Left kidney (tissue), 2 donors: ENCODE measurements around the gene NTRK2. TPM values are rescaled to one million over a fixed set of nuclear protein-coding genes. Genes with fewer than 3 reads are reported as not detected.

Source experiments
- DNase-seq: peaks from one replicate; pipeline ENCODE4 v3.0.0-alpha.2; 2013
- polyA plus RNA-seq: library from polyadenylated mRNA; unstranded; fragments of 120-200 nt; gene quantifications from one replicate; pipeline ENCODE4 v1.2.1, GENCODE V29; 2013; ENCODE audit not compliant: insufficient read length

Gene NTRK2
- polyA plus RNA-seq, 1 donor = 105 TPM

GRCh38 chr9:84817038-84817437 lies 147.5 kb downstream of the NTRK2 start:
- DNase-seq = no peak

- DNase-seq = peak; percentile 60
These were observed 149.3 kb downstream of the NTRK2 start for GRCh38 chr9:84818791-84819190.

GRCh38 chr9:84819491-84819991 lies 150.0 kb downstream of the NTRK2 start:
- peak; percentile 13 for DNase-seq

GRCh38 chr9:84821431-84821830 lies 151.9 kb downstream of the NTRK2 start:
- no peak for DNase-seq

GRCh38 chr9:84822589-84823233 lies 153.2 kb downstream of the NTRK2 start:
- DNase-seq = no peak

GRCh38 chr9:84823421-84824271 lies 154.1 kb downstream of the NTRK2 start:
- DNase-seq = no peak

GRCh38 chr9:84827216-84827765 lies 157.8 kb downstream of the NTRK2 start:
- no peak for DNase-seq

- DNase-seq = no peak
These were observed 158.5 kb downstream of the NTRK2 start for GRCh38 chr9:84828046-84828445.

- DNase-seq = no peak
These were observed 159.9 kb downstream of the NTRK2 start for GRCh38 chr9:84829471-84829870.

GRCh38 chr9:84829997-84830696 lies 160.6 kb downstream of the NTRK2 start:
- no peak for DNase-seq

- DNase-seq = no peak
These were observed 161.8 kb downstream of the NTRK2 start for GRCh38 chr9:84831377-84831776.

GRCh38 chr9:84832453-84832852 lies 162.9 kb downstream of the NTRK2 start:
- DNase-seq = no peak

GRCh38 chr9:84834426-84834825 lies 164.9 kb downstream of the NTRK2 start:
- DNase-seq = no peak

GRCh38 chr9:84835745-84836144 lies 166.2 kb downstream of the NTRK2 start:
- DNase-seq = no peak

- no peak for DNase-seq
These were observed 169.3 kb downstream of the NTRK2 start for GRCh38 chr9:84838879-84839278.

GRCh38 chr9:84839541-84839940 lies 170.0 kb downstream of the NTRK2 start:
- DNase-seq = peak; percentile 35

- no peak for DNase-seq
These were observed 172.4 kb downstream of the NTRK2 start for GRCh38 chr9:84841931-84842330.

- no peak for DNase-seq
These were observed 173.8 kb downstream of the NTRK2 start for GRCh38 chr9:84843175-84843824.

GRCh38 chr9:84845956-84846900 lies 176.7 kb downstream of the NTRK2 start:
- DNase-seq = no peak

GRCh38 chr9:84846906-84847305 lies 177.4 kb downstream of the NTRK2 start:
- no peak for DNase-seq

GRCh38 chr9:84849049-84849448 lies 179.5 kb downstream of the NTRK2 start:
- no peak for DNase-seq
